Lower leg skin (tissue), 4 donors: ENCODE data around the gene TEX51. TPM values are rescaled to one million over a fixed set of nuclear protein-coding genes. Genes with fewer than 3 reads are reported as not detected.
A peak's percentile ranks its signal among the peaks of the same experiment; 100 is the strongest.

Source experiments
- DNase-seq, 2 donors: peaks; one replicate each; pipeline ENCODE4 v3.0.0-alpha.2; 2019; ENCODE audit warnings: low spot score in 2 of 2
- H3K4me3 ChIP-seq: fragments of 200-600 bp; sonication (generic); 2 replicates; pipeline ENCODE4 v1.5.1; 2017; ENCODE audit warnings: mild to moderate bottlenecking, low read depth; ENCODE audit not compliant: poor library complexity, severe bottlenecking
- CTCF ChIP-seq, 3 donors: fragments of 450-650 bp; IDR thresholded peaks; one replicate each; pipeline ENCODE4 v1.5.1; 2016; ENCODE audit warnings: antibody characterized with exemption in 3 of 3, mild to moderate bottlenecking in 3 of 3, moderate library complexity in 2 of 3
- POLR2A ChIP-seq, 2 donors: fragments of 450-650 bp; IDR thresholded peaks; one replicate each; pipeline ENCODE4 v1.6.1; 2016 to 2017; ENCODE audit warnings: antibody characterized with exemption in 2 of 2, mild to moderate bottlenecking in 1 of 2, moderate library complexity in 1 of 2
- WGBS, 2 donors: methylation state at CpG; one replicate each; pipeline ENCODE4 v1.1.5; 2018; 5-methylcytosine and 5-hydroxymethylcytosine counted together
- intact Hi-C: fragments of 100-400 bp; cut with DNase I; formaldehyde crosslinking; loops from one replicate; pipeline ENCODE4 v1.15.0; 2023; ENCODE audit warnings: low total_unique reads
- total RNA-seq, 4 donors: library from RNA; depleted of rRNA; stranded (reverse); fragments of >200 nt; gene quantifications; one replicate each; pipeline ENCODE4 v1.1.0, GENCODE V29; 2016

TEX51 gene
- total RNA-seq, 4 donors from 2014 or later, result not detected

- intact Hi-C loops, result no loop called here
- 92 to 96% methylated on average over 4 of the region's 4 CpGs for WGBS, 2 donors
- TF ChIP-seq CTCF (IDR thresholded peaks at IDR 0.05) (no peak), POLR2A (IDR thresholded peaks at IDR 0.05) (no peak)
- no peak overlapping the region for H3K4me3 ChIP-seq
- peak in 1 of 2 donors; percentile 54 for DNase-seq
Measured at GRCh38 chr2:126866451-126866850, 32.2 kb upstream of the TEX51 start.

GRCh38 chr2:126874961-126875360 is 23.7 kb upstream of the TEX51 start:
- WGBS, 2 donors, result 87 to 90% methylated on average over 3 of the region's 3 CpGs

GRCh38 chr2:126876631-126877030 is 22.1 kb upstream of the TEX51 start:
- WGBS, 2 donors, result 72 to 73% methylated on average over 4 of the region's 4 CpGs

More at GRCh38 chr2:126874961-126875360, 23.7 kb upstream of the TEX51 start:
- TF ChIP-seq CTCF (IDR thresholded peaks at IDR 0.05) (no peak), POLR2A (IDR thresholded peaks at IDR 0.05) (no peak)
- intact Hi-C loops, result no loop called here
- H3K4me3 ChIP-seq, result no peak overlapping the region
- DNase-seq, result peak in 1 of 2 donors; percentile 5

GRCh38 chr2:126877041-126877440 is 21.6 kb upstream of the TEX51 start:
- intact Hi-C loops, result no loop called here
- H3K4me3 ChIP-seq, result no peak overlapping the region
- WGBS, 2 donors, result 89 to 95% methylated on average over 5 of the region's 5 CpGs
- DNase-seq, result peak in 1 of 2 donors; percentile 60
- TF ChIP-seq CTCF (IDR thresholded peaks at IDR 0.05), result no peak
- no peak for TF ChIP-seq POLR2A (IDR thresholded peaks at IDR 0.05)

More at GRCh38 chr2:126876631-126877030, 22.1 kb upstream of the TEX51 start:
- peak in 1 of 2 donors; percentile 67 for DNase-seq
- TF ChIP-seq POLR2A (IDR thresholded peaks at IDR 0.05) (no peak), CTCF (IDR thresholded peaks at IDR 0.05) (no peak)
- intact Hi-C loops, result no loop called here
- no peak overlapping the region for H3K4me3 ChIP-seq

- intact Hi-C loops, result no loop called here
- DNase-seq, result peak in 1 of 2 donors; percentile 65
Measured at GRCh38 chr2:126877861-126878565, 20.7 kb upstream of the TEX51 start.

More at GRCh38 chr2:126877861-126878565, 20.7 kb upstream of the TEX51 start:
- TF ChIP-seq POLR2A (IDR thresholded peaks at IDR 0.05) (no peak), CTCF (IDR thresholded peaks at IDR 0.05) (no peak)
- WGBS, 2 donors, result 87 to 91% methylated on average over 25 of the region's 25 CpGs
- H3K4me3 ChIP-seq, result no peak overlapping the region
